CD4-positive, alpha-beta T cell treated with Interleukin-6 for 4 hours (primary cell): ENCODE measurements around the gene NLRP1.

Source experiments
- DNase-seq: peaks from one replicate; pipeline ENCODE4 v3.0.0-alpha.2; 2020; ENCODE audit warnings: mixed read lengths

The NLRP1 gene

GRCh38 chr17:5466295-5466694 is 118.0 kb downstream of the NLRP1 start:
- DNase-seq: no peak

GRCh38 chr17:5464717-5465507 is 119.4 kb downstream of the NLRP1 start:
- no peak for DNase-seq
